ENCODE data around the gene MYO1E. TPM values are rescaled to one million over a fixed set of nuclear protein-coding genes. Genes with fewer than 3 reads are reported as not detected.

MYO1E gene
- 13.8 TPM for total RNA-seq

GRCh38 chr15:59372352-59373211 lies at the start of gene MYO1E:
MYO1E (minus strand) TSS chr15:59372871; CDS start chr15:59372500, 371 bp downstream.

GRCh38 chr15:59206623-59207183 lies 166.0 kb downstream of the MYO1E start, which contains the start of gene LDHAL6B:
LDHAL6B (plus strand) TSS chr15:59206843; CDS start chr15:59206941, 98 bp downstream.

DNA sequence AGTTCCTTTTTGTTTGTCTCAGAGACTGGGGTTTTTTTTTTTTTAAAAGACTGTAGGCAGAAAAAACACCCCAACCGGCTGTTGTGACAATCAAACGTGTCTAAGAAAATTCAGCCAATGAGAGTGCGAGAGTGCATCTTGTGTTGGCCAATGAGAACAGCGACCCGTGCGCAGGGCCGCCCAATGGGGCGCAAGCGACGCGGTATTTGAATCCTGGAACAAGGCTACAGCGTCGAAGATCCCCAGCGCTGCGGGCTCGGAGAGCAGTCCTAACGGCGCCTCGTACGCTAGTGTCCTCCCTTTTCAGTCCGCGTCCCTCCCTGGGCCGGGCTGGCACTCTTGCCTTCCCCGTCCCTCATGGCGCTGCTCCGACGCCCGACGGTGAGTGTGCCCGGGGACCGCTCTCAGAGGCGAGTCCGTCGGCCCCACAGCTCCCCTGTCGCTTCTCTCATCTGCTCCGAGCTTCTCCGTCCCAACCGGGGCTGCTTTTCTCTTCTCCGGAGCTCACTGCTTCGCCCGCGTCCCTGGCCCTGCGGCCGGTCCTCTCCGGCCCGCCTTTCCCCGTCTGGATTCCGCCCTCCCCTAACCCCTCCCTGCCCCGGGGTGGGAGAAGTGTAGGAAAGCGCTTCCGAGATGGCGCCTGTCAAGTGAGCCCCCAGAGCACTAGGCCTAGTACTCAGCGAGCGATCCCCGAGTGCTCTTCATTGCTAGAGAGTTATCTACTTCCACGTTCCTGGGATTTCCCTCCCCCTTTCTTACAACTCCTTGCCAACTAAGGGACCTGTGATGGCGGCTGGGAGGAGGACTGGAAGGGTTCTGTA lies 267.5 kb downstream of the MYO1E start, which contains the start of gene CCNB2:
TSS of gene CCNB2 (plus strand) at position 235 of the 821 bp plus-strand sequence. CDS start at position 358, 123 bp downstream.

Small RNAs within 50 kb of the gene (small RNA-seq; reads per million reads assigned to genes)
- gene MIR2116 = not detected
- gene RF00019 = not detected
- not detected for gene RNU4-80P
- not detected for gene RNU6-212P

Other genes with a start within 250 kb of the MYO1E start
- gene LDHAL6B, start 166.0 kb downstream of the MYO1E start, total RNA-seq = not detected
- 22.6 TPM for gene FAM81A, start 65.3 kb upstream of the MYO1E start, total RNA-seq
- gene GCNT3, start 238.9 kb upstream of the MYO1E start, total RNA-seq = 1.8 TPM

All from diencephalon (tissue), 1 donor.